Measurements from ENCODE around the gene TSPAN18. TPM values are rescaled to one million over a fixed set of nuclear protein-coding genes. Genes with fewer than 3 reads are reported as not detected.

The TSPAN18 gene
- total RNA-seq, 2 donors from 2014 or later: 3.4 to 13.4 TPM

DNA sequence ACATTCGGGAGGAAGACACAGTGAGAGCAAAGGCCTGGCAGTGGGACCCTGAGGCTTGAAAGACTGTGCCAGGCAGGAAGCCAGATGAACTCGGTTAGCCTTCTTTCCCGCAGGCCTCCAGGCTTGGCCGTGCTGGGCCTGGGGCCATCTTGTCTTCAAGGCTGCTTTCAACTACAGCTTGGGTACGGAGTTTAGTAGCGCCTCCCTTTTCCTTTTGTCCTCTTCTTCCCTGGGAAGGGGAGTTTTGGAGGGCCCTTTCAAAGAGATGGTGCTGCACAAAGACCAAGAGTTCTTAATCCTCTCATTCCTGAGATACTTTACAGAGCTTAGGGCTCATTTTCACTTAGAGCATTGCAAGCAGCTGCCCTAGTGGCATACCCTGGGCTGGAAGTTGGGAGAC, 136.5 kb downstream of the TSPAN18 start:
- Histone ChIP-seq H3K36me3 (no peaks in the 10 kb centered on the region), H3K4me3 (no peak overlapping the region), H3K4me1 (no peaks in the 10 kb centered on the region), H3K9ac (ENCODE audit: low read depth in 2 of 2, low read length in 2 of 2) (no peak overlapping the region), H3K9me3 (no peaks in the 10 kb centered on the region), H3K27me3 (no peaks in the 10 kb centered on the region), H3K27ac (no peak overlapping the region)
- TF ChIP-seq, protein P1, sequence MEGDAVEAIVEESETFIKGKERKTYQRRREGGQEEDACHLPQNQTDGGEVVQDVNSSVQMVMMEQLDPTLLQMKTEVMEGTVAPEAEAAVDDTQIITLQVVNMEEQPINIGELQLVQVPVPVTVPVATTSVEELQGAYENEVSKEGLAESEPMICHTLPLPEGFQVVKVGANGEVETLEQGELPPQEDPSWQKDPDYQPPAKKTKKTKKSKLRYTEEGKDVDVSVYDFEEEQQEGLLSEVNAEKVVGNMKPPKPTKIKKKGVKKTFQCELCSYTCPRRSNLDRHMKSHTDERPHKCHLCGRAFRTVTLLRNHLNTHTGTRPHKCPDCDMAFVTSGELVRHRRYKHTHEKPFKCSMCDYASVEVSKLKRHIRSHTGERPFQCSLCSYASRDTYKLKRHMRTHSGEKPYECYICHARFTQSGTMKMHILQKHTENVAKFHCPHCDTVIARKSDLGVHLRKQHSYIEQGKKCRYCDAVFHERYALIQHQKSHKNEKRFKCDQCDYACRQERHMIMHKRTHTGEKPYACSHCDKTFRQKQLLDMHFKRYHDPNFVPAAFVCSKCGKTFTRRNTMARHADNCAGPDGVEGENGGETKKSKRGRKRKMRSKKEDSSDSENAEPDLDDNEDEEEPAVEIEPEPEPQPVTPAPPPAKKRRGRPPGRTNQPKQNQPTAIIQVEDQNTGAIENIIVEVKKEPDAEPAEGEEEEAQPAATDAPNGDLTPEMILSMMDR (IDR thresholded peaks at IDR 0.05): no peak
- DNase-seq: no peak
- intact Hi-C loops (cut with DNase I): no loop called here

DNA sequence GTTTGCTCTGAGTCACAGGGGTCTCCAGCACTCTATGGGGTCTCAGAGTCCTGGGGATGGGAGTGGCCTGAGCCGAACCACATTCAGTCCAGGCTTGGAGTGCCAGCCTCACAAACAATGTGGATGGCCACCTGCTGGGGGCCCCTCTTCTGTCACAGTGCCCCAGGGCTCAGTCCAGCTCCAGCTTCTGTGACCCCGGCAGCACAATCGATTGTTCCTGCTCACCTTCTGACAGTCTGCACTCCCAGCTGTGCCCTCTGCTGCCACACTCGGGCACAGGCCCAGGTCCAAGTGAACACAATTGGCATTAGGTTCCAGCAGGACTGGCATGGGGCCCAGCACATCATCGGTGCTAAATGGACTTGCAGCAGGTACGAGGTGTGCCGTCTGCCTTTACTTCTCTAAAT, 139.1 kb downstream of the TSPAN18 start:
- intact Hi-C loops (cut with DNase I): no loop called here

DNA sequence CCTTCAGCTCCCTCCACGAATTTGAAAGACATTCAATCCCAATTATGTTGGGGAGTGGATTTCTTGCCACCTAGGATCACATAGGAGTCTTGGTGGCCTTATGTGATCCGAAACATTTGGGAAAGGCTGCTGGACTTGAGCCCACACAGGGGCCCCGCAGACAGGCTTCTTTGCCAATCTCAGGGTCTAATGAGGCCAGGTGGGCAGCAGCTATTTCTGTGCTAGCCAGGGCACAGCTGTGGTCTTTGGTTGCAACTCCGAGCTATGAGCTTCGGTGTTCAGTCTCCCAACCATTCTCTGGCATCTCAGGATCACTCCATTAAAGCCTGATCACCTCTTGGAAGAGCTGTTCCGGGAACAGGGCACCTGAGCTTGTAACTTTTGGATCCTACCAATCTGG, 139.5 kb downstream of the TSPAN18 start:
- Histone ChIP-seq H3K27ac (no peak overlapping the region), H3K27me3 (no peaks in the 10 kb centered on the region), H3K36me3 (no peaks in the 10 kb centered on the region), H3K9ac (ENCODE audit: low read depth in 2 of 2, low read length in 2 of 2) (no peak overlapping the region), H3K4me3 (no peak overlapping the region), H3K9me3 (no peaks in the 10 kb centered on the region), H3K4me1 (no peaks in the 10 kb centered on the region)
- TF ChIP-seq, protein P1 (IDR thresholded peaks at IDR 0.05): no peak
- intact Hi-C loops (cut with DNase I): no loop called here
- no peak for DNase-seq

More for the DNA sequence above, 139.1 kb downstream of the TSPAN18 start:
- H3K27ac ChIP-seq: no peak overlapping the region
- no peak overlapping the region for H3K4me3 ChIP-seq
- H3K27me3 ChIP-seq: no peaks in the 10 kb centered on the region
- DNase-seq: no peak
- TF ChIP-seq, protein P1 (IDR thresholded peaks at IDR 0.05): no peak
- no peaks in the 10 kb centered on the region for H3K4me1 ChIP-seq
- H3K9me3 ChIP-seq: no peaks in the 10 kb centered on the region
- H3K9ac ChIP-seq (ENCODE audit: low read depth in 2 of 2, low read length in 2 of 2): no peak overlapping the region
- H3K36me3 ChIP-seq: no peaks in the 10 kb centered on the region

DNA sequence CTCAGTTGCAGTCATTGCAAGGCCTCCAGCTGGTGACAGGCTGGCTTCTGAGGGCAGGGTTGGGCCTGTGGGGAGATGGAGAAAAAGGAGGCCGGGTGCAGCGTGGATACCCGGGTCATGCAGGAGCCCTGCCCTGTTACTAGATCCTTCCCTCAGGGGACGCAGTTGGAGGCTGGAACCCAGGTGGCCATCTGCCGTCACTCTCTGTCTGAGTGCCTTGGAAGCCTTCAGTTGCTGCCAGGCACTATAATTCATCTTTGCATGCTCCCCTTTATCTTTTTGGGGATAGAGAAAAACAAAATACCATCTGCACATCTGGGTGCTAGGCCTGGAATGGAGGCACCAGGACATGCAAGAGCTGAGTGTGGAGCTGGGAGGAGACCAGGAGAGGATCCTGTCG, 141.3 kb downstream of the TSPAN18 start:
- DNase-seq: no peak
- H3K9me3 ChIP-seq: no peaks in the 10 kb centered on the region
- TF ChIP-seq, protein P1 (IDR thresholded peaks at IDR 0.05): no peak
- no peaks in the 10 kb centered on the region for H3K4me1 ChIP-seq
- H3K27me3 ChIP-seq: no peaks in the 10 kb centered on the region
- intact Hi-C loops (cut with DNase I): no loop called here
- H3K4me3 ChIP-seq: no peak overlapping the region
- H3K9ac ChIP-seq (ENCODE audit: low read depth in 2 of 2, low read length in 2 of 2): no peak overlapping the region
- H3K27ac ChIP-seq: no peak overlapping the region
- H3K36me3 ChIP-seq: no peaks in the 10 kb centered on the region

DNA sequence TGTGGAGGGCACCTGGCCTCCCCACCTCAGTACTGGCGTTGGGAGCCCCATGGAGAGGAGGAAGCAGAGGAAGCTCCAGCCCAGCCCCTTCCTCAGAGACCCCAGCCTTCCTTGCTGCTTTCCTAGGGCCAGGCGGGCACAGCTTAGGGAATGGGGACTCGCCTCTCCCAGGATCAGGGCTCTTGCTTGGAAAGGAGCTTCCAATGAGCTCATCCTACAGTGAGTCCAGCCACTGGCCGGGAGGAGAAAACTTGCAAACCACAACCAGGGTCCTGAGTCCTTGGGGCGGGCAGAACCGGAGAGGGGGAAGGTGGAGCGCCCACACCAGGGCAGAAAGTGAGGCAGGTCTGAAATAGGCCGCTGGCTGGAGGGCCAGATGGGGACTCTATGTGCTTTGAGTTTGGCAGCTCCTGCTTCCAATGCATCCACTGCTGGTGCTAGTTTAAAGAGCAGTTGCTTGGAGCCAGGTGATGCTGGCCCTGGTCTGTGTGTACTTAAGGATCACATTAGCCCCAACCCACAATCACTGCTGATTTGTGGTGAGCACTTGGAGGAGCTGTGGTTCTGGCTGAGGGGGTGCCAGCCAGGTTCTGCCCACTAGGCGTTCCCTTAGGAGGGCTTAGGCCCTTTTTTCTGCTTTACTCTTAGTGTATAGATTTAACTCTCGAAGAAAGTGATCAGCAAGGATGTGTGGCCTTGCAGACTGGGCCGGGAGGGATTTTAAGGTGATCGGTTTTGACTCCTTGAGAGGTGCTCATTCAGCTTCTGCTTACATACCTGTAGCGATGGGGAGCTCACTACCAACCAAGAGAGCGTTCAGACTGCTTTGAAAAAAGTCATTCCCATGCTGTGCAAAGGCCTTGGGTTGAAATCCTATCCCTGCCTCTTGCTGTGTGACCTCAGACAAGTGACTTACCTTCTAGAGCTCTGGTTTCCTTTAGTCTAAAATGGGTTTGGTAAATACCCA, 142.0 kb downstream of the TSPAN18 start:
- Histone ChIP-seq H3K9me3 (no peaks in the 10 kb centered on the region), H3K27ac (no peak overlapping the region), H3K9ac (ENCODE audit: low read depth in 2 of 2, low read length in 2 of 2) (no peak overlapping the region), H3K27me3 (no peaks in the 10 kb centered on the region), H3K4me1 (no peaks in the 10 kb centered on the region), H3K36me3 (no peaks in the 10 kb centered on the region), H3K4me3 (no peak overlapping the region)
- TF ChIP-seq, protein P1 (IDR thresholded peaks at IDR 0.05): no peak
- no peak for DNase-seq
- intact Hi-C loops (cut with DNase I): no loop called here

All from colonic mucosa (tissue), 4 donors.